GM13976 (cell line): ENCODE results near the gene PIK3R6.

Experiments used
- DNase-seq: peaks from one replicate; pipeline ENCODE4 v3.0.0; 2012; ENCODE audit warnings: low spot score
- in situ Hi-C: fragments of 300-500 bp; cut with MboI; formaldehyde crosslinking; loops from one replicate; pipeline ENCODE4 v1.12.0; 2022; ENCODE audit warnings: low sequenced_read_pairs, mixed read lengths, inconsistent platforms; ENCODE audit not compliant: unreplicated experiment
- TF ChIP-seq, protein P1 (sequence below): IDR thresholded peaks from 2 replicates; pipeline ENCODE4 v1.5.1; 2012; ENCODE audit warnings: borderline replicate concordance, mild to moderate bottlenecking; ENCODE audit not compliant: insufficient read depth; ENCODE audit errors: extremely low read depth, missing control alignments, control extremely low read depth

PIK3R6 gene

GRCh38 chr17:8912084-8912981 lies 44.9 kb upstream of the PIK3R6 start:
- peak; percentile 23 for DNase-seq
- TF ChIP-seq, protein P1, sequence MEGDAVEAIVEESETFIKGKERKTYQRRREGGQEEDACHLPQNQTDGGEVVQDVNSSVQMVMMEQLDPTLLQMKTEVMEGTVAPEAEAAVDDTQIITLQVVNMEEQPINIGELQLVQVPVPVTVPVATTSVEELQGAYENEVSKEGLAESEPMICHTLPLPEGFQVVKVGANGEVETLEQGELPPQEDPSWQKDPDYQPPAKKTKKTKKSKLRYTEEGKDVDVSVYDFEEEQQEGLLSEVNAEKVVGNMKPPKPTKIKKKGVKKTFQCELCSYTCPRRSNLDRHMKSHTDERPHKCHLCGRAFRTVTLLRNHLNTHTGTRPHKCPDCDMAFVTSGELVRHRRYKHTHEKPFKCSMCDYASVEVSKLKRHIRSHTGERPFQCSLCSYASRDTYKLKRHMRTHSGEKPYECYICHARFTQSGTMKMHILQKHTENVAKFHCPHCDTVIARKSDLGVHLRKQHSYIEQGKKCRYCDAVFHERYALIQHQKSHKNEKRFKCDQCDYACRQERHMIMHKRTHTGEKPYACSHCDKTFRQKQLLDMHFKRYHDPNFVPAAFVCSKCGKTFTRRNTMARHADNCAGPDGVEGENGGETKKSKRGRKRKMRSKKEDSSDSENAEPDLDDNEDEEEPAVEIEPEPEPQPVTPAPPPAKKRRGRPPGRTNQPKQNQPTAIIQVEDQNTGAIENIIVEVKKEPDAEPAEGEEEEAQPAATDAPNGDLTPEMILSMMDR = no peak
- in situ Hi-C loops = no loop called here

GRCh38 chr17:8910969-8911604 lies 43.6 kb upstream of the PIK3R6 start:
- in situ Hi-C loops = no loop called here
- peak; percentile 16 for DNase-seq
- TF ChIP-seq, protein P1 = no peak

GRCh38 chr17:8909586-8910270 lies 42.3 kb upstream of the PIK3R6 start:
- TF ChIP-seq, protein P1 = no peak
- in situ Hi-C loops = no loop called here
- DNase-seq = peak; percentile 44

GRCh38 chr17:8905331-8905730 lies 37.9 kb upstream of the PIK3R6 start:
- in situ Hi-C loops = no loop called here
- DNase-seq = no peak
- TF ChIP-seq, protein P1 = no peak

DNA sequence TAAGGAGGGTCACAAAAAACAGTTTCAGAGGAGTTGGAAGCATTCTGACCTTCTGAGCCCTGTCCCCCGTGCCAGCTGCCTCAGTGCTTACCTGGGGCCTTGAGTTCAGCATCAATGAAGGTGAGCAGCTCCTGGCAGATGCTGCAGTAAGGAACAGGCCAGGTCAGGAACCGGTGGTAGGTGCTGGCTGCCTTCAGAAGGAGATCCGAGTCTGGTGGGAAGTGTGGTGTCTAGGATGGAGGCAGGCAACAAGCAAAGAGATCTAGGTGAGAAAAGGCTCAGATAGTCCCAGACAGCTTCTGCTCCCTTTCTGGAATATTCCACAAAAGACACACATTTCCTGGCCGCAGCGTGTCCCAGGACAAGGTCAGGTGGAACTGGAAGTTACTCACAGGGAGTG lies 37.2 kb upstream of the PIK3R6 start:
- in situ Hi-C loops = no loop called here

GRCh38 chr17:8904201-8904600 lies 36.7 kb upstream of the PIK3R6 start:
- DNase-seq = no peak
- TF ChIP-seq, protein P1 = no peak
- in situ Hi-C loops = no loop called here

More for the DNA sequence above, 37.2 kb upstream of the PIK3R6 start:
- no peak for DNase-seq
- TF ChIP-seq, protein P1 = no peak
